Measurements from ENCODE around the gene SALL3.

SALL3 gene

GRCh38 chr18:78972385-78972918, 7.2 kb upstream of the SALL3 start:
- no peak for TF ChIP-seq EZH2phosphoT487 (IDR thresholded peaks at IDR 0.05; ENCODE audit: low read length)
- TF ChIP-seq EZH2 (optimal IDR thresholded peaks at IDR 0.05; ENCODE audit: low read depth, low read length), result no peak
- TF ChIP-seq CTCF (IDR thresholded peaks at IDR 0.05; ENCODE audit: low read length), result no peak
- Histone ChIP-seq H3K4me2 (ENCODE audit: low read depth, low read length) (no peak overlapping the region), H3K27me3 (replicated peaks; ENCODE audit: insufficient read depth, low read length) (no peaks in the 10 kb centered on the region), H4K20me1 (ENCODE audit: insufficient read depth, low read length) (no peaks in the 10 kb centered on the region), H3K9me2 (replicated peaks; ENCODE audit: insufficient read depth, low read length) (no peaks in the 10 kb centered on the region), H2AFZ (ENCODE audit: low read length) (no peak overlapping the region), H3F3A (ENCODE audit: insufficient read depth, low read length) (no peaks in the 10 kb centered on the region), H3K9me3 (replicated peaks; ENCODE audit: insufficient read depth, low read length) (no peaks in the 10 kb centered on the region), H3K79me2 (ENCODE audit: low read length) (no peaks in the 10 kb centered on the region), H3K36me3 (replicated peaks; ENCODE audit: insufficient read depth, low read length) (no peaks in the 10 kb centered on the region), H3K4me1 (ENCODE audit: low read length) (no peaks in the 10 kb centered on the region), H3K4me3 (ENCODE audit: low read length) (no peak overlapping the region), H3K9ac (ENCODE audit: low read length) (no peak overlapping the region), H3K27ac (ENCODE audit: low read length) (no peak overlapping the region)
- DNase-seq, result no peak

- Histone ChIP-seq H3K9ac (ENCODE audit: low read length) (no peak overlapping the region), H3K27me3 (replicated peaks; ENCODE audit: insufficient read depth, low read length) (no peaks in the 10 kb centered on the region), H3K4me3 (ENCODE audit: low read length) (no peak overlapping the region), H3K27ac (ENCODE audit: low read length) (no peak overlapping the region), H4K20me1 (ENCODE audit: insufficient read depth, low read length) (no peaks in the 10 kb centered on the region), H2AFZ (ENCODE audit: low read length) (no peak overlapping the region), H3K4me1 (ENCODE audit: low read length) (no peaks in the 10 kb centered on the region), H3F3A (ENCODE audit: insufficient read depth, low read length) (no peaks in the 10 kb centered on the region), H3K36me3 (replicated peaks; ENCODE audit: insufficient read depth, low read length) (no peaks in the 10 kb centered on the region), H3K79me2 (ENCODE audit: low read length) (no peaks in the 10 kb centered on the region), H3K9me2 (replicated peaks; ENCODE audit: insufficient read depth, low read length) (no peaks in the 10 kb centered on the region), H3K4me2 (ENCODE audit: low read depth, low read length) (no peak overlapping the region), H3K9me3 (replicated peaks; ENCODE audit: insufficient read depth, low read length) (no peaks in the 10 kb centered on the region)
- TF ChIP-seq EZH2phosphoT487 (IDR thresholded peaks at IDR 0.05; ENCODE audit: low read length), result no peak
- no peak for TF ChIP-seq CTCF (IDR thresholded peaks at IDR 0.05; ENCODE audit: low read length)
- no peak for TF ChIP-seq EZH2 (optimal IDR thresholded peaks at IDR 0.05; ENCODE audit: low read depth, low read length)
- DNase-seq, result no peak
Observed at GRCh38 chr18:78972930-78973331, 6.7 kb upstream of the SALL3 start.

- Histone ChIP-seq H3K4me2 (ENCODE audit: low read depth, low read length) (no peak overlapping the region), H3K27me3 (replicated peaks; ENCODE audit: insufficient read depth, low read length) (no peaks in the 10 kb centered on the region)
- DNase-seq, result no peak
Observed at GRCh38 chr18:78973357-78974083, 6.1 kb upstream of the SALL3 start.

More at GRCh38 chr18:78973357-78974083, 6.1 kb upstream of the SALL3 start:
- H3K79me2 ChIP-seq (ENCODE audit: low read length), result no peaks in the 10 kb centered on the region
- no peaks in the 10 kb centered on the region for H4K20me1 ChIP-seq (ENCODE audit: insufficient read depth, low read length)
- H3K27ac ChIP-seq (ENCODE audit: low read length), result no peak overlapping the region
- no peak overlapping the region for H2AFZ ChIP-seq (ENCODE audit: low read length)
- no peaks in the 10 kb centered on the region for H3F3A ChIP-seq (ENCODE audit: insufficient read depth, low read length)
- no peaks in the 10 kb centered on the region for H3K9me2 ChIP-seq (replicated peaks; ENCODE audit: insufficient read depth, low read length)
- no peaks in the 10 kb centered on the region for H3K4me1 ChIP-seq (ENCODE audit: low read length)
- H3K36me3 ChIP-seq (replicated peaks; ENCODE audit: insufficient read depth, low read length), result no peaks in the 10 kb centered on the region
- no peaks in the 10 kb centered on the region for H3K9me3 ChIP-seq (replicated peaks; ENCODE audit: insufficient read depth, low read length)
- no peak overlapping the region for H3K4me3 ChIP-seq (ENCODE audit: low read length)
- H3K9ac ChIP-seq (ENCODE audit: low read length), result no peak overlapping the region
- TF ChIP-seq EZH2phosphoT487 (IDR thresholded peaks at IDR 0.05; ENCODE audit: low read length) (no peak), CTCF (IDR thresholded peaks at IDR 0.05; ENCODE audit: low read length) (no peak), EZH2 (optimal IDR thresholded peaks at IDR 0.05; ENCODE audit: low read depth, low read length) (no peak)
